ENCODE measurements around the gene GDPD1. TPM values are rescaled to one million over a fixed set of nuclear protein-coding genes. Genes with fewer than 3 reads are reported as not detected.

GDPD1 gene
- total and polyA plus RNA-seq, 9 of the 15 experiments (the other 6 are each of a cell fraction or from before 2014, with no cell fraction given): 5.7 to 15.2 (median 9.3) TPM

DNA sequence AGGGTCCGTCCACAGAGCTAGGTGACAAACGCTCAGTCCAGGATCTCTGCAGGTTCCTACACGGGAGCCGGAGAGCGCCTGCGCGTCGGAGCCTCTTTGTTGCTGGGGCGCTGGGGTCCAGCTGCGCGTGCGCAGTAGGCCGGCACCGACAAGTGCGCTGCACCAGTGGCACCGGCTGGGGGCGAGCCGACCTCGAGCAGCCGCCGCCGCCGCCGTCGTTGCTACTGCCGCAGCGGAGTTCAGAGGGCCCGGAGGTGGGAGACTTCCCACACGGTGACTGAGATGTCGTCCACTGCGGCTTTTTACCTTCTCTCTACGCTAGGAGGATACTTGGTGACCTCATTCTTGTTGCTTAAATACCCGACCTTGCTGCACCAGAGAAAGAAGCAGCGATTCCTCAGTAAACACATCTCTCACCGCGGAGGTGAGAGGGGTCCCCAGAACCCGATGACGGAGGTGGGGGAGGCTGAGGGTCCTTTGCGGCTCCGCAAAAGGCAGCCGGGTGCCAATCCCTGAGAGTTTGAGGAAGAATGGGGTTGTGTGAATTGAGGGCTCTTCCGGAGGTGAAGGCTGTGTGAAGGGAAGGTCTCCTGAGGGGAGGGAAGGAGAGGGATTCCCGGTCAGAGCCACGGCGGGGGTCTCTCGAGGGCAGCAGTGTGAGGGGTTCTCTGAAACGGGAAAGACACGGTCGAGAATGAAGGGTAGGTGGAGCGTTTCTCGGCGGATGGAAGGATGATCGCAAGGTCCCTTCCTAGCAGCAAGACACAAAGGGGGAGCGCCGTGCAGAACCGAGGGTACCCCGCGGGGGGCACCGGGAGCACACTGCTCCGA, at the start of gene GDPD1 (continued):
- TF ChIP-seq ZZZ3 (IDR thresholded peaks at IDR 0.05) (no peak), MEIS2 (IDR thresholded peaks at IDR 0.05; ENCODE audit: partially characterized antibody) (peak; percentile 91), FOSL1 (tag; conservative IDR thresholded peaks at IDR 0.05) (peak; percentile 39), ZNF431 (CRISPR knock-in tag; IDR thresholded peaks at IDR 0.05) (peak; percentile 72; the same call in 1 of the 2 replicates), TCF7L2 (IDR thresholded peaks at IDR 0.05; ENCODE audit: low read depth, low read length) (no peak), HMG20A (CRISPR knock-in tag; conservative IDR thresholded peaks at IDR 0.05) (no peak), ZNF717 (CRISPR knock-in tag; IDR thresholded peaks at IDR 0.05) (no peak), ELF2 (CRISPR knock-in tag; IDR thresholded peaks at IDR 0.05) (no peak), ZNF274 (IDR thresholded peaks at IDR 0.05; ENCODE audit: borderline replicate concordance, low read depth, low read length) (no peak), ZFX (CRISPR knock-in tag; IDR thresholded peaks at IDR 0.05) (peak; percentile 73), DDX20 (tag; IDR thresholded peaks at IDR 0.05; ENCODE audit: low read depth) (no peak), CREB1 (IDR thresholded peaks at IDR 0.05) (peak; percentile 66), CREB1 (CRISPR knock-in tag; IDR thresholded peaks at IDR 0.05) (peak; percentile 75), OTX1 (CRISPR knock-in tag; IDR thresholded peaks at IDR 0.05) (no peak), ZEB2 (IDR thresholded peaks at IDR 0.05) (peak; percentile 83), CCAR2 (IDR thresholded peaks at IDR 0.05; ENCODE audit: low read depth, low read length) (no peak), POLR2G (IDR thresholded peaks at IDR 0.05; ENCODE audit: low read depth, low read length) (peak; percentile 82), GMEB1 (CRISPR knock-in tag; IDR thresholded peaks at IDR 0.05) (peak; percentile 45; the same call in 1 of the 2 replicates), ZNF707 (CRISPR knock-in tag; conservative IDR thresholded peaks at IDR 0.05) (no peak), GATAD2A (IDR thresholded peaks at IDR 0.05) (peak; percentile 76; the same call in 1 of the 2 replicates), ZNF3 (CRISPR knock-in tag; IDR thresholded peaks at IDR 0.05) (no peak), GABPA (tag; conservative IDR thresholded peaks at IDR 0.05; ENCODE audit: low read depth) (no peak), RNF2 (IDR thresholded peaks at IDR 0.05) (no peak)
- TF ChIP-seq, protein P1, sequence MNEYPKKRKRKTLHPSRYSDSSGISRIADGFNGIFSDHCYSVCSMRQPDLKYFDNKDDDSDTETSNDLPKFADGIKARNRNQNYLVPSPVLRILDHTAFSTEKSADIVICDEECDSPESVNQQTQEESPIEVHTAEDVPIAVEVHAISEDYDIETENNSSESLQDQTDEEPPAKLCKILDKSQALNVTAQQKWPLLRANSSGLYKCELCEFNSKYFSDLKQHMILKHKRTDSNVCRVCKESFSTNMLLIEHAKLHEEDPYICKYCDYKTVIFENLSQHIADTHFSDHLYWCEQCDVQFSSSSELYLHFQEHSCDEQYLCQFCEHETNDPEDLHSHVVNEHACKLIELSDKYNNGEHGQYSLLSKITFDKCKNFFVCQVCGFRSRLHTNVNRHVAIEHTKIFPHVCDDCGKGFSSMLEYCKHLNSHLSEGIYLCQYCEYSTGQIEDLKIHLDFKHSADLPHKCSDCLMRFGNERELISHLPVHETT (CRISPR knock-in tag; conservative IDR thresholded peaks at IDR 0.05 in 1 of 2, IDR thresholded peaks at IDR 0.05 in 1 of 2): no peak
- TF ChIP-seq, protein P2, sequence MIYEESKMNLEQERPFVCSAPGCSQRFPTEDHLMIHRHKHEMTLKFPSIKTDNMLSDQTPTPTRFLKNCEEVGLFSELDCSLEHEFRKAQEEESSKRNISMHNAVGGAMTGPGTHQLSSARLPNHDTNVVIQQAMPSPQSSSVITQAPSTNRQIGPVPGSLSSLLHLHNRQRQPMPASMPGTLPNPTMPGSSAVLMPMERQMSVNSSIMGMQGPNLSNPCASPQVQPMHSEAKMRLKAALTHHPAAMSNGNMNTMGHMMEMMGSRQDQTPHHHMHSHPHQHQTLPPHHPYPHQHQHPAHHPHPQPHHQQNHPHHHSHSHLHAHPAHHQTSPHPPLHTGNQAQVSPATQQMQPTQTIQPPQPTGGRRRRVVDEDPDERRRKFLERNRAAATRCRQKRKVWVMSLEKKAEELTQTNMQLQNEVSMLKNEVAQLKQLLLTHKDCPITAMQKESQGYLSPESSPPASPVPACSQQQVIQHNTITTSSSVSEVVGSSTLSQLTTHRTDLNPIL (CRISPR knock-in tag; IDR thresholded peaks at IDR 0.05): no peak

Measured in K562 (cell line).